Embryonic facial prominence (tissue), 1 donor: ENCODE results near the gene ZNF622.

Experiments used
- DNase-seq: peaks from one replicate; pipeline ENCODE4 v3.0.0-alpha.2; 2016; ENCODE audit errors: extremely low spot score

ZNF622 gene

GRCh38 chr5:16431490-16431889 is 34.1 kb downstream of the ZNF622 start:
- no peak for DNase-seq

GRCh38 chr5:16430349-16431089 is 35.1 kb downstream of the ZNF622 start:
- DNase-seq: no peak

- no peak for DNase-seq
These were observed 37.2 kb downstream of the ZNF622 start for GRCh38 chr5:16428359-16428758.

- DNase-seq: no peak
These were observed 38.0 kb downstream of the ZNF622 start for GRCh38 chr5:16427587-16427986.

GRCh38 chr5:16418471-16418922 is 47.1 kb downstream of the ZNF622 start:
- DNase-seq: no peak

- no peak for DNase-seq
These were observed 48.1 kb downstream of the ZNF622 start for GRCh38 chr5:16417398-16418074.

GRCh38 chr5:16414861-16415260 is 50.7 kb downstream of the ZNF622 start:
- DNase-seq: no peak

- DNase-seq: no peak
These were observed 52.3 kb downstream of the ZNF622 start for GRCh38 chr5:16413166-16413860.

GRCh38 chr5:16412556-16412955 is 53.0 kb downstream of the ZNF622 start:
- DNase-seq: no peak

- DNase-seq: no peak
These were observed 53.7 kb downstream of the ZNF622 start for GRCh38 chr5:16411741-16412455.

- no peak for DNase-seq
These were observed 54.4 kb downstream of the ZNF622 start for GRCh38 chr5:16411235-16411634.

- DNase-seq: no peak
These were observed 55.3 kb downstream of the ZNF622 start for GRCh38 chr5:16410338-16410737.

GRCh38 chr5:16406630-16407029 is 59.0 kb downstream of the ZNF622 start:
- DNase-seq: no peak

- DNase-seq: no peak
These were observed 59.6 kb downstream of the ZNF622 start for GRCh38 chr5:16406023-16406422.
